HG02981 (cell line): ENCODE results near the gene NOL9.

Experiments
- ATAC-seq: cut with Tn5 transposase; IDR thresholded peaks from one replicate; pipeline ENCODE4 v1.9.1; 2021; ENCODE audit warnings: mild to moderate bottlenecking, moderate library complexity; ENCODE audit not compliant: unreplicated experiment

Gene NOL9

DNA sequence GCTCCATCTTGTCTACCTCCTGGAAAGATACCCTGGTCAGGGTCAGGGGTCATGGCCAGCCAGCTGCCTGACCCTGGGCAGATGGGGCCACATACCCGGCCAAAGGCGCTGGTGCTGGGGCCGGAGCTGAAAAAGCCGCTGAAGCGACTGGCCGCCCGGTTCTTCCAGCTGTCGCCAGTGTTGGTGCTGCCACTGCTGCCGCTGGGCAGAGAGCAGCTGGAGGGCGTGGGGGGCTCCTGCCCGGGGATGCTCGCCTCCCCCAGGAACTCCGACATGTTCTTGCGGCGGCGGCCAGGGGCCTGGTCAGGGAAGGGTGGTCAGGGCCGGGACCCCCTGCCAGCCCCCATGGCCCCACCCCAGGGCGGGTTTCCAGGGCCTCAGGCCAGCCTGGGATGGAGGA, 81.2 kb downstream of the NOL9 start:
- ATAC-seq, result no peak

DNA sequence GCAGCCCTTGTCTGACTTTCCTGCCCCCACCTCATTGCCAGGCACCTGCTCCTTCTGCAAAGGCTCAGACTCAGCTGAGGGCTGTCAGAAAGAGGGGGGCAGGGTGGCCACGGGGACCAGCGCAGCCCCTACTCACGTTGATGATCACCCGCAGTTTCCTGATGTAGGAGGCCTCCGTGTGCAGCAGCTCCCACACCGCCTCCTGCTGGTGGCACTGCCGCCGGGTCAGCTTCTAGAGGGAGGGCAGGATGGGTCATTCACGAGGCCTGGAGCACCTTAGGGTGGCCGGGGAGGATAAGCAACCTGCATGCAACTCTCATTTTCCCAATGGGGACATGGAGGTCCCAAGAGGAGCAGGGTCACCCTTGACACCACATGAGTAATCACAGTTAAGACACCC, 81.9 kb downstream of the NOL9 start:
- ATAC-seq, result no peak

DNA sequence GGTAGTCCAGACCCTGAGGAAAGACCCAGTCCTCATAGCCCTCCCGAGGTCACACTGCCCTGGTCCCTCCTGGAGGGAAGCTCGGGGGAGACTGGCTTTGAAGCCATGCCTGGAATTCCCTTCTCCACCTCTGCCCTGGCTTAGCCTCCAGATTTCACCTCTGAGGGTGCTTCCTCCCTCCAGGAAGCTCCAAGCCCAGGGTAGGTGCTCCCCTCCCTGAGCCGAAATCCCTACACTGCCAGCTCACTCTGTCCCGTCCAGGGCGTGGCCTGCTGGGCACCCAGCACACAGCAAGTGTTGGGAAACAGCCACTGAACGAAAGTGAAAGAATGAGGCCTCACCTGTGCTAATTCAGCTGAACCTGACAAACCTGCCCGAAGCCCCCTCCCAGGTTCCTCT, 82.3 kb downstream of the NOL9 start:
- no peak for ATAC-seq
